Mammary epithelial cell (primary cell): Measurements from ENCODE around the gene CACNG4.

Experiments
- CTCF ChIP-seq, 2 donors: IDR thresholded peaks in 1 of 2; conservative IDR thresholded peaks in 1 of 2; 2 replicates each; pipeline ENCODE4 v1.5.1; 2011 to 2012; ENCODE audit warnings: inconsistent platforms in 2 of 2, low read length in 2 of 2, mild to moderate bottlenecking in 2 of 2, control low read depth in 1 of 2, low read depth in 1 of 2; ENCODE audit not compliant: insufficient read depth in 1 of 2; ENCODE audit errors: extremely low read depth in 1 of 2
- EZH2 ChIP-seq: IDR thresholded peaks from 2 replicates; pipeline ENCODE4 v1.6.1; 2012; ENCODE audit warnings: low read length, inconsistent platforms, borderline replicate concordance

- TF ChIP-seq CTCF (conservative IDR thresholded peaks at IDR 0.05 in 1 of 2, IDR thresholded peaks at IDR 0.05 in 1 of 2; ENCODE audit: extremely low read depth in 1 of 2, insufficient read depth in 1 of 2, low read depth in 1 of 2, low read length in 2 of 2) (no peak), EZH2 (no peak)
Measured at GRCh38 chr17:67050066-67050465, 85.6 kb downstream of the CACNG4 start.
